ENCODE measurements around the gene KIF5C. TPM values are rescaled to one million over a fixed set of nuclear protein-coding genes. Genes with fewer than 3 reads are reported as not detected.

KIF5C gene
- polyA plus RNA-seq, 1 donor (not counting 4 experiments of a cell fraction or from before 2014, with no cell fraction given): 0.03 TPM

GRCh38 chr2:148920559-148920958, 45.5 kb downstream of the KIF5C start:
- dilution Hi-C loops (cut with MboI; ENCODE audit: extremely low pct_ligation_motif_present, low sequenced_read_pairs): no loop called here
- FAIRE-seq: no peak

GRCh38 chr2:148922062-148922461, 47.0 kb downstream of the KIF5C start:
- Histone ChIP-seq H3K4me2 (ENCODE audit: control insufficient read depth, extremely low read depth, insufficient read depth, low read depth, low read length) (no peak overlapping the region), H3K9ac (ENCODE audit: control insufficient read depth, extremely low read depth, insufficient read depth, low read length) (no peak overlapping the region), H3K36me3 (ENCODE audit: control insufficient read depth in 2 of 2, extremely low read depth in 1 of 2, insufficient read depth in 2 of 2, low read length in 2 of 2) (no peaks in the 10 kb centered on the region), H2AFZ (ENCODE audit: control insufficient read depth, low read length) (no peak overlapping the region), H3K9me3 (ENCODE audit: control insufficient read depth, low read depth, low read length) (no peaks in the 10 kb centered on the region), H3K79me2 (ENCODE audit: control insufficient read depth, insufficient read depth, low read length) (no peaks in the 10 kb centered on the region), H3K9me1 (ENCODE audit: control insufficient read depth, extremely low read depth, insufficient read depth, low read length) (no peaks in the 10 kb centered on the region), H3K27me3 (ENCODE audit: control insufficient read depth, extremely low read depth, insufficient read depth, low read length) (peaks cover 9% of the 10 kb centered on the region), H3K4me3 (ENCODE audit: control insufficient read depth in 2 of 3, extremely low read depth in 1 of 3, insufficient read depth in 2 of 3, low read depth in 1 of 3, low read length in 3 of 3) (no peak overlapping the region), H3K27ac (ENCODE audit: control insufficient read depth, insufficient read depth, low read length) (no peak overlapping the region), H3K4me1 (ENCODE audit: control insufficient read depth, extremely low read depth, insufficient read depth, low read length) (peaks cover 3% of the 10 kb centered on the region), H4K20me1 (ENCODE audit: control insufficient read depth, extremely low read depth, insufficient read depth, low read length) (no peaks in the 10 kb centered on the region)
- dilution Hi-C loops (cut with MboI; ENCODE audit: extremely low pct_ligation_motif_present, low sequenced_read_pairs): no loop called here
- no peak for DNase-seq (ENCODE audit: low read depth, low spot score)
- no peak for FAIRE-seq
- no peak for TF ChIP-seq CTCF (optimal IDR thresholded peaks at IDR 0.05 in 1 of 3, IDR thresholded peaks at IDR 0.05 in 1 of 3, conservative IDR thresholded peaks at IDR 0.05 in 1 of 3; ENCODE audit: extremely low read depth in 1 of 3, insufficient read depth in 2 of 3, low read length in 3 of 3)

More at GRCh38 chr2:148920559-148920958, 45.5 kb downstream of the KIF5C start:
- no peak overlapping the region for H3K4me2 ChIP-seq (ENCODE audit: control insufficient read depth, extremely low read depth, insufficient read depth, low read depth, low read length)
- H3K9ac ChIP-seq (ENCODE audit: control insufficient read depth, extremely low read depth, insufficient read depth, low read length): no peak overlapping the region
- DNase-seq (ENCODE audit: low read depth, low spot score): no peak
- TF ChIP-seq CTCF (optimal IDR thresholded peaks at IDR 0.05 in 1 of 3, IDR thresholded peaks at IDR 0.05 in 1 of 3, conservative IDR thresholded peaks at IDR 0.05 in 1 of 3; ENCODE audit: extremely low read depth in 1 of 3, insufficient read depth in 2 of 3, low read length in 3 of 3): no peak
- no peak for TF ChIP-seq EZH2 (IDR thresholded peaks at IDR 0.05; ENCODE audit: low read length)
- H3K4me1 ChIP-seq (ENCODE audit: control insufficient read depth, extremely low read depth, insufficient read depth, low read length): peaks cover 3% of the 10 kb centered on the region
- H3K79me2 ChIP-seq (ENCODE audit: control insufficient read depth, insufficient read depth, low read length): no peaks in the 10 kb centered on the region
- no peaks in the 10 kb centered on the region for H3K36me3 ChIP-seq (ENCODE audit: control insufficient read depth in 2 of 2, extremely low read depth in 1 of 2, insufficient read depth in 2 of 2, low read length in 2 of 2)
- H3K4me3 ChIP-seq (ENCODE audit: control insufficient read depth in 2 of 3, extremely low read depth in 1 of 3, insufficient read depth in 2 of 3, low read depth in 1 of 3, low read length in 3 of 3): no peak overlapping the region
- H3K9me1 ChIP-seq (ENCODE audit: control insufficient read depth, extremely low read depth, insufficient read depth, low read length): no peaks in the 10 kb centered on the region
- H4K20me1 ChIP-seq (ENCODE audit: control insufficient read depth, extremely low read depth, insufficient read depth, low read length): no peaks in the 10 kb centered on the region
- peaks cover 12% of the 10 kb centered on the region for H3K27me3 ChIP-seq (ENCODE audit: control insufficient read depth, extremely low read depth, insufficient read depth, low read length)
- no peaks in the 10 kb centered on the region for H3K9me3 ChIP-seq (ENCODE audit: control insufficient read depth, low read depth, low read length)
- H2AFZ ChIP-seq (ENCODE audit: control insufficient read depth, low read length): no peak overlapping the region
- no peak overlapping the region for H3K27ac ChIP-seq (ENCODE audit: control insufficient read depth, insufficient read depth, low read length)
